Posterior cingulate gyrus (tissue), 11 donors: ENCODE results near the gene SLC9A8.
"Not testable (repeated sequence)": the region's sequence is repeated elsewhere in the genome, so short reads cannot be mapped to it uniquely, and the experiment has no call there.

Source experiments
- DNase-seq, 10 donors: peaks; one replicate each; pipeline versions ENCODE4 v3.0.0 to v3.0.0-alpha.2; 2020 to 2021; ENCODE audit warnings: mixed read lengths in 3 of 10
- intact Hi-C: fragments of 100-400 bp; cut with DNase I; formaldehyde crosslinking; loops from one replicate; pipeline ENCODE4 v1.15.1; 2023

The SLC9A8 gene

GRCh38 chr20:49812507-49813304 is at the start of gene SLC9A8:
TSS of gene SLC9A8 (plus strand) at chr20:49812828. CDS start at chr20:49812923, 95 bp downstream.
- intact Hi-C loops = loop anchor here (2.0 to 5.0 kb wide), 3 partner anchors 40 to 100 kb away; partner anchors contain the start of gene B4GALT5
- peak; percentile 75 to 99 (median 89) for DNase-seq

DNA sequence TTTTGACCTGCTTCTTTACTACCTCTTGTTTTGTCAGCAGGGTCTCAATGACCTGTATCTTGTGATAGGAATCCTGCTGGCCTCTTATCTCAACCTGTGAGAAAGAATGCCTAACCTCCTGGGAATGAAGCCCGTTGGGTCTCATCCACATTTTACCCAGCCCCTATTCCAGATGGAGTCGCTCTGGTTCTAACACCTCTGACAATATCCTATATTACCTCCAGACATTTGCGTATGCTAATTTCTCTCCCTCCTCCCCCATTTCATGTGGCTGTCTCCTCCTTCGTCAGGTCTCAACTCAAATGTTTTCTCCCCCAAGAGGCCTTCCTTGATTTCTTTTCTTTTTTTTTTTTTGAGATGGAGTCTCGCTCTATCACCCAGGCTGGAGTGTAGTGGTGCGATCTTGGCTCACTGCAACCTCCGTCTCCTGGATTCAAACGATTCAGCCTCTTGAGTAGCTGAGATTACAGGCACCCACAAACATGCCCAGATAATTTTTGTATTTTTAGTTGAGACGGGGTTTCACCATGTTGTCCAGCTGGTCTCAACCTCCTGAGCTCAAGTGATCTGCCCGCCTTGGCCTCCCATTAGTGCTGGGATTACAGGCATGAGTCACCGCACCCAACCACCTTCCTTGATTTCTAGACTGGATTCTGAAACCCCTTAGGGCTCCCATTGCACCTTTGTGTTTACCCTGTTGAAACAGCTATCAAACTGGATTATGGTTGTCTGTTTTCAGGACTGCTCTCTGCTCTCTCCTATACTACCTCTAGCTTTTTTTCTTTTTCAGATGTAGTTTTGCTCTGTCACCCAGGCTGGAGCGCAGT is 49.5 kb upstream of the SLC9A8 start:
- DNase-seq = no peak
- intact Hi-C loops = no loop called here

- no peak for DNase-seq
- intact Hi-C loops = no loop called here
Measured at GRCh38 chr20:49765413-49765736, 47.3 kb upstream of the SLC9A8 start.

- intact Hi-C loops = no loop called here
- no peak for DNase-seq
Measured at GRCh38 chr20:49765846-49766541, 46.6 kb upstream of the SLC9A8 start.

GRCh38 chr20:49766979-49767521 is 45.6 kb upstream of the SLC9A8 start:
- no peak for DNase-seq
- intact Hi-C loops = no loop called here

GRCh38 chr20:49768204-49769047 is 44.2 kb upstream of the SLC9A8 start:
- intact Hi-C loops = no loop called here
- DNase-seq = no peak

- intact Hi-C loops = no loop called here
- no peak for DNase-seq
Measured at GRCh38 chr20:49769048-49769581, 43.5 kb upstream of the SLC9A8 start.

DNA sequence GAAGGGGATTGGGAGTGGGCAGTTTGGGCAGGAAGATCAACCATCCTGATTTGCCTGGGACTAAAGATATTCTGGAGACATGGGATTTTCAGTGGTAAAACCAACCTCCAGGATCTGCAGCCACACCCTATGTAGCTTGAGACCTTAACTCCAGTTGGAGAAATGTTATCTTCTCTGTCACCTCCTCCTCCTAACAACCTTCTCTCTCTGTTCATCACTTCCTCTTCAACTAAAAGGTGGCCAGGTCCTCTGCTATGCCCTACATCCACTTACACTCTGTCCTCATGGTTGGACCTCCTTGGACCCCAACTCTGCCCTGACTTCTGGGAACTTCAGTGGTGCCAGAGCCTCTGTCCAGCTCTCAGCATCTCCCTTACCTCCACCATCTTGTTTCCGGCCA is 42.0 kb upstream of the SLC9A8 start:
- intact Hi-C loops = loop anchor here (5.0 kb wide), 2 partner anchors 42 to 58 kb away; partner anchors contain the start of genes B4GALT5 and SLC9A8
- DNase-seq = no peak

- DNase-seq = not testable (repeated sequence)
- intact Hi-C loops = loop anchor here (5.0 kb wide), 2 partner anchors 38 to 62 kb away; partner anchors contain the start of genes B4GALT5 and SLC9A8
Measured at GRCh38 chr20:49774213-49774612, 38.4 kb upstream of the SLC9A8 start.

DNA sequence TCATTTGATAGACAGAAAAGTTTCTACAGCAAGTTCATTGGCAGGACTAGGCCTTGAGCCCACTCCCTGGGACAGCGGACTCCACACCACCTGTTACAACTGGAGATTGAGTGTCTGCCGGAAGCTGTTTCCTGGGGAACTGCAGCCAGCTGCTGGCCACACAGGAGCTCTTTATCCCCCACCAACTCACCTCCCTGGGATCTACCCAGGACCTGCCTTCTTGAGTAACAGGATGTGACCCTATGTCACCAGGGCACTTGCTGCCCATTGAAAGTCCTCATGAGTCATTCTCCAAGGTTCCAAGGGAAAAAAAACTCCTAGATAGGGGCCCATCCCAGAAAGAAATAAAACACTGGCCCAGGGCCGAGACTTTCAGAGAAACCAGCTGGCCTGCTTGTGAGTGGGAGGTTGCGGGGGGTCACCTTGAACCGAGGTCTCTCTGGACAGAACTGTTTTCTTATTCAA is 37.4 kb upstream of the SLC9A8 start:
- intact Hi-C loops = no loop called here
- DNase-seq = no peak

DNA sequence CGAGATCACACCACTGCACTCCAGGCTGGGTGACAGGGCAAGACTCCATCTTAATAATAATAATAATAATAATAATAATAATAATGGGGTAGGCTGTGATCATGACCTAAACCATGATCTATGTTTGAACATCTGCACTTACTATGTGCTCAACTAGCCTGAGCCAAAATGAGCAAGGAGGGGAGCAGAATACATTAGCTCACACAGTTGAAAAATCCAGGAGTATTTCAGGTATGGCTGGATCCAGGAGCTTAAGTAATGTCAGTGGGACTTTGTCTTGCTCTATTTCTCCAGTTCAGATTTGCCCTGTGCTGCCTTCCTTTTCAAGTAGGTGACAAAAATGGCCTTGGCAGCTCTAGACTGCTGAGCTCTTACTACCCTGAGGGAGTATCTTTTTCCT is 32.7 kb upstream of the SLC9A8 start:
- intact Hi-C loops = no loop called here

DNA sequence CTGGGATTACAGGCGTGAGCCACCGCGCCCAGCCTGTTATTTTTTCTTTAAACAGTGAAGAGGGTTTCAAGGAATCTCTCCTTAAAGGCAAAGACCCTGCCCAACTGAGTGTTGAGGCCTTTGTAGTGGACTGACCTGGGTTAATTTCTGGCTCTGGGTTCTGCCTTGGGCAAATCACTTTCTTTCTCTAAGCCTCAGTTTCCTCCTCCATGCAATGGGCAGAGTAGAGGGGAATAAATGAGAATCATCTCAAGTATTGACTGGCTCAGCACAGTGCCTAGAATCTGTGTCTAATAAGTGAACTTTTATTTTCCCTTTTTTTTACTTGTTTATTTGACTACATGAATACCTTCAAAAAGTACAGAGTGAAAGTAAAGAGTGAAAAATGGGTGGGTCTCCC is 31.0 kb upstream of the SLC9A8 start:
- DNase-seq = no peak
- intact Hi-C loops = no loop called here

More for the DNA sequence above, 32.7 kb upstream of the SLC9A8 start:
- no peak for DNase-seq

- intact Hi-C loops, DNase-seq: not testable (repeated sequence)
Measured at GRCh38 chr20:49782439-49782838, 30.2 kb upstream of the SLC9A8 start.

GRCh38 chr20:49783021-49783995 is 29.3 kb upstream of the SLC9A8 start:
- peak in 1 of 10 donors; percentile 5 for DNase-seq
- intact Hi-C loops = not testable (repeated sequence)

DNA sequence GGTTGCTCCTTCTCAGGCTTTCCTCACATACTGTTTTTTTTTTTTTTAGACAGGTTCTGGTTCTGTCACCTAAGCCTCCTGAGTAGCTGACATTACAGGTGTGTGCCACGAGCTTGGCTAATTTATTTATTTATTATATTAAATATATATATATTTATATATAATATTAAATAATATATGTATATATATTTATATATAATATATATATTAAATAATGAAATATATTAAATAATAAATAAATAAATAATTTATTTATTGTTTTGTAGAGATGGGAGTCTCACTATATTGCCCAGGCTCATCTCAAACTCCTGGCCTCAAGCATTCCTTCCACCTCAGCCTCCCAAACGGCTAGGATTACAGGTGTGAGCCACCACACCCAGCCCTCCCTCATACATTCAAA is 28.3 kb upstream of the SLC9A8 start:
- intact Hi-C loops = no loop called here
- DNase-seq = no peak

DNA sequence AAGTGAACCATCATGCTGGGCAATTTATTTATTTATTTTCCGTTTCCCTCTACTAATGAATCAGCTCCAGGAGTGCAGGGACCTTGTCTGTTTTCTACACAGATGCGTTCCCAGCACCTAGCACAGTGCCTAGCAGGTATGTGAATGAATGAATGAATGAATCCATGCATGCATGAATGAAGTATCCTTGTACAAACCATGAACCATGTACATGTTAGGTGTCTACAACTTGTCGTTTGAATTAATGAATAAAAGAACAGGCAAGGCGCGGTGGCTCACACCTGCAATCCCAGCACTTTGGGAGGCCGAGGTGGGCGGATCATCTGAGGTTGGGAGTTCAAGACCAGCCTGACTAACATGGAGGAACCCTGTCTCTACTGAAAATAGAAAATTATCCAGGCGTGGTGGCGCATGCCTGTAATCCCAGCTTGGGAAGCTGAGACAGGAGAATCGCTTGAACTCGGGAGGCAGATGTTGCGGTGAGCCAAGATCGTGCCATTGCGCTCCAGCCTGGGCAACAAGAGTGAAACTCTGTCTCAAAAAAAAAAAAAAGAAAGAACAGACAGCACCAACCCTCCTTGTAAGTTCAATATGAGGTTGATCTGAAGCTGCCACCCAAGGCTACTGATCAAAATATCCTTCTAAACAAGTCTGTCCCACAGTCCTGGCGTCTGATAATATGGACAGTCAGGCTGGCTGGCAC is 27.3 kb upstream of the SLC9A8 start:
- no peak for DNase-seq
- intact Hi-C loops = no loop called here

DNA sequence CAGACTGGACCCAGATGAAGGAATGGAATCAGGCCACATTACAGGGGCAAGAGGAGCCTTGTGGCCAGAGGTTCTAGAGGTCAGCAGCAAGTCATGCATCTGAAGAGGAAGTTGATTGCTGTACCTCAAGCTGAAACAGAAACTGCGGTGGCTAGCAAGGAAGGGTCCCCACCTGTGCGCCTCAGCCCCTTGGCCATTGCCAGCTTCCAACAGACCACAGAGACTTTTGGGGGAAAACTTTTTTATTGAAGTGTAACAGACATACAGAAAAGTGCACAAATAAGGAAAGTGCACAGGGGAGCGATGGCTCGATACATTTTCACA is 26.8 kb upstream of the SLC9A8 start:
- DNase-seq = no peak
- intact Hi-C loops = no loop called here

- no peak for DNase-seq
- intact Hi-C loops = no loop called here
Measured at GRCh38 chr20:49786196-49786595, 26.4 kb upstream of the SLC9A8 start.
